Kidney (tissue), 14 donors: Measurements from ENCODE around the gene EYA4. TPM values are rescaled to one million over a fixed set of nuclear protein-coding genes. Genes with fewer than 3 reads are reported as not detected.

Experiments used
- DNase-seq, 5 donors: peaks; one replicate each; pipeline ENCODE4 v3.0.0-alpha.2; 2013 to 2020
- FAIRE-seq: peaks from 2 replicates; lab custom pipeline; 2012; peaks lifted over from hg19 to GRCh38; lab: Jason Lieb, UNC
- H3K27ac ChIP-seq, 2 donors: one replicate each; pipeline ENCODE4 v1.7.0; 2013; ENCODE audit warnings: low read depth in 2 of 2, low read length in 2 of 2, inconsistent platforms in 1 of 2
- H3K27me3 ChIP-seq: one replicate; pipeline ENCODE4 v1.7.1; 2013; ENCODE audit warnings: low read length, inconsistent platforms; ENCODE audit not compliant: control insufficient read depth, insufficient read depth
- H3K36me3 ChIP-seq, 3 donors: one replicate each; pipeline versions ENCODE4 v1.7.0 to v1.7.1; 2013; ENCODE audit warnings: low read length in 3 of 3, control low read depth in 1 of 3, inconsistent platforms in 1 of 3; ENCODE audit not compliant: insufficient read depth in 3 of 3, control insufficient read depth in 2 of 3
- H3K4me1 ChIP-seq, 3 donors: one replicate each; pipeline versions ENCODE4 v1.7.0 to v1.7.1; 2013; ENCODE audit warnings: low read length in 3 of 3, inconsistent platforms in 1 of 3, low read depth in 1 of 3; ENCODE audit not compliant: control insufficient read depth in 2 of 3, insufficient read depth in 2 of 3
- H3K4me3 ChIP-seq, 3 donors: one replicate each; pipeline versions ENCODE4 v1.7.0 to v1.8.1; 2013; ENCODE audit warnings: low read length in 3 of 3, control low read depth in 1 of 3, inconsistent platforms in 1 of 3
- H3K9ac ChIP-seq, 3 donors: one replicate each; pipeline versions ENCODE4 v1.7.0 to v1.7.1; 2013; ENCODE audit warnings: low read length in 3 of 3, control low read depth in 1 of 3, inconsistent platforms in 1 of 3
- H3K9me3 ChIP-seq, 3 donors: one replicate each; pipeline versions ENCODE4 v1.7.0 to v1.7.1; 2013; ENCODE audit warnings: low read length in 3 of 3, control low read depth in 1 of 3, inconsistent platforms in 1 of 3; ENCODE audit not compliant: control insufficient read depth in 2 of 3, insufficient read depth in 1 of 3
- intact Hi-C: fragments of 100-400 bp; cut with DNase I; formaldehyde crosslinking; loops from one replicate; pipeline ENCODE4 v1.11.1; 2022
- polyA plus RNA-seq: library from polyadenylated mRNA; stranded (reverse); fragments of 350-450 nt; fragmentation: Illumina TruSeq; extraction: RNeasy Lipid Tissue Mini Kit (QIAGEN cat#74804); gene quantifications from one replicate; pipeline ENCODE4 v1.2.3, GENCODE V29; 2014; ENCODE audit warnings: low read depth, low replicate concordance; ENCODE audit not compliant: insufficient read depth
- total RNA-seq: library from RNA; stranded (reverse); fragmentation: NEBNext Ultra II Directional; extraction: Animal tissue kit (Norgen Biotek cat#: 25700); gene quantifications from one replicate; pipeline ENCODE4 v1.2.1, GENCODE V29; 2021
- TF ChIP-seq, protein P1 (sequence below): IDR thresholded peaks from 3 replicates; pipeline ENCODE4 v1.5.1; 2012; ENCODE audit warnings: mild to moderate bottlenecking, moderate library complexity, borderline replicate concordance; ENCODE audit not compliant: insufficient read depth; ENCODE audit errors: extremely low read depth
- donor health status: control.
- donor health status: control.
- donor health status: control.
- donor health status: control.
- donor health status: control.
- donor health status: DM: yes; HTN: yes; CAD: no.
- donor health status: Normal renal cell carcinoma (clear cell type).

EYA4 gene
- total and polyA plus RNA-seq, 2 donors from 2014 or later: 0.99 to 5.0 TPM

DNA sequence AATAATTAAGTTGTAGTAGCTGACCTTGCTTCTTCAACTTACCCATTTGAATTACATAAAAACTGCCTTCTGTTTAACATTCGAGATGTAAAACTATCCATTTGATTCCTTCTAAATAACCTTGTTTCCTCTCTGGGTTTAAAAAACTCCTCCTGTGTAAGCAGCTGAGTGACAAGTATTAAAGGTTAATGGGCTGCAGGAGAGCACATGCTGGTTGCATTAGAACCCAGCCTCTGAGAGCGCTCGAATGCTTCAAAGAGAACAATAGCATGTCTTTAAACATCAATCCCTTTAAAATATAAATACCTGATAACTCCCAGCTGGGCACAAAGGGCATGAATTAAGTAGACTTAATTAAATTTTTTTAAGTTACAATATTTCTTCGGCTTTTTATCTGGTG lies 215.8 kb downstream of the EYA4 start:
- no peak for FAIRE-seq
- intact Hi-C loops: no loop called here
- H3K4me1 ChIP-seq: no peaks in the 10 kb centered on the region
- no peak overlapping the region for H3K9ac ChIP-seq
- H3K9me3 ChIP-seq: no peaks in the 10 kb centered on the region
- DNase-seq: peak in 3 of 5 donors; percentile 13 to 71 (median 64)
- H3K27ac ChIP-seq: no peak overlapping the region
- TF ChIP-seq, protein P1, sequence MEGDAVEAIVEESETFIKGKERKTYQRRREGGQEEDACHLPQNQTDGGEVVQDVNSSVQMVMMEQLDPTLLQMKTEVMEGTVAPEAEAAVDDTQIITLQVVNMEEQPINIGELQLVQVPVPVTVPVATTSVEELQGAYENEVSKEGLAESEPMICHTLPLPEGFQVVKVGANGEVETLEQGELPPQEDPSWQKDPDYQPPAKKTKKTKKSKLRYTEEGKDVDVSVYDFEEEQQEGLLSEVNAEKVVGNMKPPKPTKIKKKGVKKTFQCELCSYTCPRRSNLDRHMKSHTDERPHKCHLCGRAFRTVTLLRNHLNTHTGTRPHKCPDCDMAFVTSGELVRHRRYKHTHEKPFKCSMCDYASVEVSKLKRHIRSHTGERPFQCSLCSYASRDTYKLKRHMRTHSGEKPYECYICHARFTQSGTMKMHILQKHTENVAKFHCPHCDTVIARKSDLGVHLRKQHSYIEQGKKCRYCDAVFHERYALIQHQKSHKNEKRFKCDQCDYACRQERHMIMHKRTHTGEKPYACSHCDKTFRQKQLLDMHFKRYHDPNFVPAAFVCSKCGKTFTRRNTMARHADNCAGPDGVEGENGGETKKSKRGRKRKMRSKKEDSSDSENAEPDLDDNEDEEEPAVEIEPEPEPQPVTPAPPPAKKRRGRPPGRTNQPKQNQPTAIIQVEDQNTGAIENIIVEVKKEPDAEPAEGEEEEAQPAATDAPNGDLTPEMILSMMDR: no peak
- H3K4me3 ChIP-seq: no peak overlapping the region
- no peaks in the 10 kb centered on the region for H3K27me3 ChIP-seq
- H3K36me3 ChIP-seq: no peaks in the 10 kb centered on the region

DNA sequence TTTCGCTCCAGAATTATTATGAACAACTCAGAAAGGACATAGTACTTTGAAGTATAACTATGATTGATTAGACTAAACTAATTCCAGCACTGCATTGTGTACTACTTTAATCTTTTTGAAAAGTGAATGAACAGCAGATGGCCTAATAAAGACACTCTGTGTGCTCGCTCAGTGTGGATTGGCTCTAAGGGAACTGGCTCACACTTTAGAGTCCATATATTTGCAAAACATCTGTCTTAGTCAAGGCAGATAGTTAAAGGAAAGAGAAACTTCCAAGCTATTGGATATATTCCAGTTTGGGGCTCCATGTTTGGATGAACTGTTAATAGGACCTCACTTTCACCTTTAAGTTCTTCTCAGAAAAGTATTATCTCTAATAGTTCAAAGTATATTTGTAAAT lies 218.9 kb downstream of the EYA4 start:
- FAIRE-seq (no peak), DNase-seq (peak in 2 of 5 donors; percentile 17 to 42)
- no peaks in the 10 kb centered on the region for H3K36me3 ChIP-seq

DNA sequence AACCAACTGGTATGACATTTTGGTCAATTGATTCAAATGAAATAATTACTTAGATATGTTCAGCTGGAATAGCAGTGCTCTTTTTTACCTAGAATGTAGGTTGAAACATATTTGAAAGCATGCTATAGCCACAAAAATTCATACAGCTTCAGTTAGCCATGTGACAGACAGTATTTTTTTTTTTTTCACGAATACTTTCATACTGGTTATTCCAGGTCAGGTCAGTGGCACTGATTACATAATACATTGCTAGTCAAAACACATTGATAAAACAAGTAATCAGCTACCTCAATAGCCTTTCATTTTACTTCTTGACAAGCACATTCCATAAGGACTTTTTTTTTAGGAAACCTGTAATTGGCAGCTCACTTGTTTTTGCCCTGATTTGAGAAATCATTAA lies 222.6 kb downstream of the EYA4 start:
- intact Hi-C loops: no loop called here
- Histone ChIP-seq H3K9ac (no peak overlapping the region), H3K4me3 (no peak overlapping the region), H3K4me1 (no peaks in the 10 kb centered on the region), H3K9me3 (no peaks in the 10 kb centered on the region), H3K27me3 (no peaks in the 10 kb centered on the region), H3K36me3 (no peaks in the 10 kb centered on the region), H3K27ac (no peak overlapping the region)
- TF ChIP-seq, protein P1: no peak
- no peak for DNase-seq
- FAIRE-seq: no peak

More for the DNA sequence above, 218.9 kb downstream of the EYA4 start:
- no peaks in the 10 kb centered on the region for H3K27me3 ChIP-seq
- no peak overlapping the region for H3K4me3 ChIP-seq
- H3K9ac ChIP-seq: no peak overlapping the region
- TF ChIP-seq, protein P1: no peak
- no peak overlapping the region for H3K27ac ChIP-seq
- H3K4me1 ChIP-seq: no peaks in the 10 kb centered on the region
- H3K9me3 ChIP-seq: no peaks in the 10 kb centered on the region
- intact Hi-C loops: no loop called here

DNA sequence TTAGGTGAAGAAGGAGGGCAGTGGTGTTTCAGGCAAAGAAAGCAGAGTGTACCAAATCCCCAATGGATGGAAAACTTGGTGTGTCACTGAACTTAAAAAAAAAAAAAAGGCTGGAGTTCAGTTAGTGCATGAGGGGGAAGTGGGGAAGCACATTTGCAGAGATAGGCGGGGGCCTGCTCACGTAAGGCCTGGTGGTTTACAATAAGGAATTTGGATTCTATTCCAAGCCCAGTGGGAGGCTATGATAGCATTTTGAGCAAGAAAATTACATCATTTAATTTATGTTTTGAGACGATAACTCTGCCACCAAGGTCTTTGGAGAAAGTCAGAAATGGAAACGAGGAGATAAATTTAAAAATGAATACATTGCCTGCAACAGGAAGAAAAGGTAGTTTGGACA lies 225.5 kb downstream of the EYA4 start:
- H3K36me3 ChIP-seq: no peaks in the 10 kb centered on the region

More for the DNA sequence above, 225.5 kb downstream of the EYA4 start:
- Histone ChIP-seq H3K9ac (no peak overlapping the region), H3K4me3 (no peak overlapping the region), H3K27ac (no peak overlapping the region), H3K9me3 (no peaks in the 10 kb centered on the region), H3K4me1 (no peaks in the 10 kb centered on the region), H3K27me3 (no peaks in the 10 kb centered on the region)
- FAIRE-seq (no peak), DNase-seq (no peak)
- TF ChIP-seq, protein P1: no peak
- intact Hi-C loops: no loop called here
